Stimulated activated memory B cell treated with anti-CD40 and anti-IgM and Interleukin-4, amounts not matched to agents 10 μg/mL and 1 μg/mL and 100 μg/mL, for 72 hours (primary cell): Measurements from ENCODE around the gene NDRG2.
A peak's percentile ranks its signal among the peaks of the same experiment; 100 is the strongest.
"Not testable (repeated sequence)": the region's sequence is repeated elsewhere in the genome, so short reads cannot be mapped to it uniquely, and the experiment has no call there.

Experiments used
- ATAC-seq: fragments of 150-1000 bp; cut with Tn5 transposase; 2 replicates; pipeline ENCODE4 v1.10.0; 2021
- H3K27ac Mint-ChIP-seq: one replicate; pipeline ENCODE4 v1.8.0; 2022; ENCODE audit warnings: mild to moderate bottlenecking, mixed read lengths
- H3K27me3 Mint-ChIP-seq: one replicate; pipeline ENCODE4 v1.8.0; 2022; ENCODE audit warnings: mixed read lengths
- H3K36me3 Mint-ChIP-seq: one replicate; pipeline ENCODE4 v1.8.0; 2022; ENCODE audit warnings: mixed read lengths
- H3K4me1 Mint-ChIP-seq: one replicate; pipeline ENCODE4 v1.8.0; 2022; ENCODE audit warnings: mixed read lengths
- H3K4me3 Mint-ChIP-seq: one replicate; pipeline ENCODE4 v1.8.0; 2022; ENCODE audit warnings: mild to moderate bottlenecking, moderate library complexity, mixed read lengths
- H3K9me3 Mint-ChIP-seq: one replicate; pipeline ENCODE4 v1.8.0; 2022; ENCODE audit warnings: mixed read lengths

The NDRG2 gene

DNA sequence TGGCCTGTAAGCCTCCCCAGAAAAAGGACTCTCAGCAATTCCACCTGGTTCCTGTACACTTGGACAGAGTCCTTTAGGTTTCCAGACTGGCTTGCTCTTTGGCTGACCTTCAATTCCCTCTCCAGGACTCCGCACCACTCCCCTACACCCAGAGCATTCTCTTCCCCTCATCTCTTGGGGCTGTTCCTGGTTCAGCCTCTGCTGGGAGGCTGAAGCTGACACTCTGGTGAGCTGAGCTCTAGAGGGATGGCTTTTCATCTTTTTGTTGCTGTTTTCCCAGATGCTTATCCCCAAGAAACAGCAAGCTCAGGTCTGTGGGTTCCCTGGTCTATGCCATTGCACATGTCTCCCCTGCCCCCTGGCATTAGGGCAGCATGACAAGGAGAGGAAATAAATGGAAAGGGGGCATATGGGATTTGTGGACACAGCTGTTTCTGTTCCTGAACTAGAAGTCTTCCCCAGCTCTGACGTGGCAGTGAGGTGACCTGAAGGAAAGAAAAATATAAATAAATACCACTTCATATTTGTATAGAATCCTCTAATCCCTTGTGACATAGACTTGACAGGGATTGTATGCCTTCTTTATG, 18.6 kb upstream of the NDRG2 start:
- Mint-ChIP-seq H3K36me3 (no peaks in the 10 kb centered on the region), H3K4me3 (no peak overlapping the region), H3K9me3 (no peaks in the 10 kb centered on the region), H3K27ac (no peak overlapping the region), H3K27me3 (peaks cover 38% of the 10 kb centered on the region), H3K4me1 (no peaks in the 10 kb centered on the region)
- no peak for ATAC-seq

DNA sequence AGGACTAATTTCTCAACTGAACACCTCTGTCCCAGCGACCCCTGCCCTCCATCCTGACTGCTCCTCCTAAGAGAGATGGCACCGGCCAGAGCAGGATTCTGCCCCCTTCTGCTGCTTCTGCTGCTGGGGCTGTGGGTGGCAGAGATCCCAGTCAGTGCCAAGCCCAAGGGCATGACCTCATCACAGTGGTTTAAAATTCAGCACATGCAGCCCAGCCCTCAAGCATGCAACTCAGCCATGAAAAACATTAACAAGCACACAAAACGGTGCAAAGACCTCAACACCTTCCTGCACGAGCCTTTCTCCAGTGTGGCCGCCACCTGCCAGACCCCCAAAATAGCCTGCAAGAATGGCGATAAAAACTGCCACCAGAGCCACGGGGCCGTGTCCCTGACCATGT, 18.1 kb upstream of the NDRG2 start:
- Mint-ChIP-seq H3K9me3 (no peaks in the 10 kb centered on the region), H3K4me1 (no peaks in the 10 kb centered on the region), H3K27ac (no peak overlapping the region), H3K36me3 (no peaks in the 10 kb centered on the region), H3K4me3 (no peak overlapping the region), H3K27me3 (peaks cover 38% of the 10 kb centered on the region)
- ATAC-seq, result no peak

DNA sequence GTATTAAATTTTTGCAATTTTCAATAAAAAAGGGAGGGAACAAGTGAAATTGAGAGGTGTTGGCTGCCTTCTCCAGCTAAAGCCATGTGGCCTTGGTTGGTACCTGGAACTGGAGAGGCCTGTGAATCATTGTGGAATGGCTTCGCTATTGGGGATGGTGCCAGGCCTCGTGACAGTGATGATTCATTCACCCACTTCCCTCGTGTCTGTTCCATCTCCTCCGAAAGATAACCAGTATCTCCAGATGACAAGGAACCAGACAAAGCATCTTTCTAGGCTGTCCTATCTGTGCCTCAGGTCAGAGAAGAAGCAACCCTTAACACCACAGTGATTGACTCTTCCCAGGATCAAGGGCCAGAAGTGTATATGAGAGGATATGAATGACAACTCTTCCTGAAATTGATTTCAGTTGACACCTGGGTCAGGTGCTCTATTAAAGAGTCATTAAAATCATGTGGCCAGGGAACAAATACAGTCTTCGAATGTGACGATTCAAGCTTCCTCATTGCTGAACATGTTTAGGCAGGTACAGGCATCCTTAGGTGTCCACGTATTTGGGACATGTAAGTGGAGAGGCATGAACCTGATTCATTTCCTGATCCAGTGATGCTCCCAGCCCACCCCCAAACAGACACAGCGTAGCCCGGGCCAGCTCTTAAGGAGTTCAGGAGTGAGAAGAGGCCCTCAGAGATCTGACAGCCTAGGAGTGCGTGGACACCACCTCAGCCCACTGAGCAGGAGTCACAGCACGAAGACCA, 17.0 kb upstream of the NDRG2 start, which contains the start of gene RNASE7:
Gene RNASE7, plus strand, starts transcription at position 687 of the 758 bp plus-strand sequence. CDS start 631 bp downstream, outside the sequence.
- Mint-ChIP-seq H3K27me3 (peaks cover 41% of the 10 kb centered on the region), H3K36me3 (no peaks in the 10 kb centered on the region), H3K4me1 (no peaks in the 10 kb centered on the region), H3K9me3 (no peaks in the 10 kb centered on the region), H3K4me3 (no peak within 1 kb of the TSS), H3K27ac (no peak within 1 kb of the TSS)
- no peak for ATAC-seq

DNA sequence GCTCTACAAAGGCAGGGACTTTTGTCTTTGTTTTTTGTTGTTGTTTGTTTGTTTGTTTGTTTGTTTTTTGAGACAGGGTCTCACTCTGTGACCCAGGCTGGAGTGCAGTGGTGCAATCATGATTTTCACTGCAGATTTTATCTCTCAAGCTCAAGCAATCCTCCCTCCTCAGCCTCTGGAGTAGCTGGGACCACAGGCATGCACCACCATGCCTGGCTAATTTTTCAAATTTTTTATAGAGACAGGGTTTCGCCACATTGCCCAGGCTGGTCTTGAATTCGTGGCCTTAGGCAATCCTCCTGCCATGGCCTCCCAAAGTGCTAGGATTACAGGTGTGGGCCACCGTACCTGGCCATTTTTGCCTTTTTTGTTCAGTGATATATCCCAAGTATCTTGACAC, 16.1 kb upstream of the NDRG2 start:
- ATAC-seq, H3K4me1 Mint-ChIP-seq, H3K9me3 Mint-ChIP-seq, H3K36me3 Mint-ChIP-seq, H3K4me3 Mint-ChIP-seq, H3K27ac Mint-ChIP-seq: not testable (repeated sequence)
- H3K27me3 Mint-ChIP-seq, result peaks cover 50% of the 10 kb centered on the region

DNA sequence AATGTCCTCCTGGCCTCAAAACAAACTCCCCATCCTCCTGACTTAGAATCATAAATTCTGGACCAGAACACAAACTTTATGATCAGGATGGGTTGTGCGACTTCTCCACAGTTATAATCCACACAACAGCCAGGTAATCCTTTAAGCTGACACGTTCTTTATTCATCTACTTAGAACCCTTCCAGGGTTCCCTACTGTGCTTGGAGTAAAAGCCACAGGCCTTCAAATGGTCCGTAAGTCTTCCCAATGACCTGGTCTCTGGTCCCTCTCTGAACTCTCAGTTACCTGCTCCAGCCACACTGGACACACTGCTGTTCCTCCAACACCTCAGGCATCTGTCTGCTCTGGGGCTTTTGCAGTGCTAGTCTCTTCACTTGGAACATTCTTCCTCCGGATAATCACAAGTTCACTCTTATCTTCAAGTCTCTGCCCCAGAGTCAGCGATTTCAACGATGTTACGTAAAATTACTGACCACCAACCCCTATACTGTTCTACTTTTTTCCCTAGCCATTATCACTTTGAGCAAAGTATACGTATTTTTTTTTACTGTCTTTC, 15.6 kb upstream of the NDRG2 start:
- H3K9me3 Mint-ChIP-seq, result no peaks in the 10 kb centered on the region
- H3K27me3 Mint-ChIP-seq, result peaks cover 49% of the 10 kb centered on the region
- no peak overlapping the region for H3K27ac Mint-ChIP-seq
- no peak overlapping the region for H3K4me3 Mint-ChIP-seq
- no peaks in the 10 kb centered on the region for H3K36me3 Mint-ChIP-seq
- no peak for ATAC-seq
- H3K4me1 Mint-ChIP-seq, result no peaks in the 10 kb centered on the region

DNA sequence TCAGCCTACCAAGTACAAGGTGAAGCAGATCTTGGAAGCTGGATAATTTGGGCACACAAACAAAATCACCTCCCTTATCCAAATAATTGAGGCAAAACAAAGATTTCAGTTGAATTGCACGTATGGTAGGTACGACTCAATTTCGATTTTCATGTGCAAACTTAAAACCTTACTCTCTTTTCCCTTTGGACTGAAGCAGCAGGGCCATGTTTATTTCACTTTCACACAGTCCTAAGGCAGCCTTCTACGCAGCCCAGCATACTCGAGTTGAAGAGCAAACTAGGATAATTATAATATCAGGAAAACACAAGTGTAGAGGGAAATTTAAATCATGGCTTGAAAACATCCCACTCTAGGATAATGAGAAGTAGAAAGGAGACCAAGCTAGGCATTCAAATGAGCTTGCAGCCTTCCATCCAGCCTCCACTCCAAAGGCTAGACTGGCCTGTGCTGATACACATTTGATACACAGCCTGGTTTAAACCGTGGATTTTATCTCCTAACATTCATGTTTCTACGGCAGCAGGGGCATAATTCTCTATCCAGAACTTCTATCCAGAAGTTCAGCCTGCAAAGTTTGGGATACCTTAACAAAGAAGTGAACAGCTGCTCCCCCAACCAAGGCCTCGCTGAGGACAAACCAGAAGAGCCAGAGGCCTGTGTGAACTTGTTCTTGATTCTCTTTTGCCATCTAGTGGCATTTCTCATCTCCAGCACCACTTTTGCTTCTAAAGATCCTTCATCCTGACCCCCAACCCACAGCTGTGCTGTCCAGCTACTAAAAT, 14.9 kb upstream of the NDRG2 start:
- no peak overlapping the region for H3K27ac Mint-ChIP-seq
- no peak for ATAC-seq
- no peaks in the 10 kb centered on the region for H3K36me3 Mint-ChIP-seq
- no peaks in the 10 kb centered on the region for H3K4me1 Mint-ChIP-seq
- H3K27me3 Mint-ChIP-seq, result peaks cover 42% of the 10 kb centered on the region
- no peaks in the 10 kb centered on the region for H3K9me3 Mint-ChIP-seq
- H3K4me3 Mint-ChIP-seq, result no peak overlapping the region

DNA sequence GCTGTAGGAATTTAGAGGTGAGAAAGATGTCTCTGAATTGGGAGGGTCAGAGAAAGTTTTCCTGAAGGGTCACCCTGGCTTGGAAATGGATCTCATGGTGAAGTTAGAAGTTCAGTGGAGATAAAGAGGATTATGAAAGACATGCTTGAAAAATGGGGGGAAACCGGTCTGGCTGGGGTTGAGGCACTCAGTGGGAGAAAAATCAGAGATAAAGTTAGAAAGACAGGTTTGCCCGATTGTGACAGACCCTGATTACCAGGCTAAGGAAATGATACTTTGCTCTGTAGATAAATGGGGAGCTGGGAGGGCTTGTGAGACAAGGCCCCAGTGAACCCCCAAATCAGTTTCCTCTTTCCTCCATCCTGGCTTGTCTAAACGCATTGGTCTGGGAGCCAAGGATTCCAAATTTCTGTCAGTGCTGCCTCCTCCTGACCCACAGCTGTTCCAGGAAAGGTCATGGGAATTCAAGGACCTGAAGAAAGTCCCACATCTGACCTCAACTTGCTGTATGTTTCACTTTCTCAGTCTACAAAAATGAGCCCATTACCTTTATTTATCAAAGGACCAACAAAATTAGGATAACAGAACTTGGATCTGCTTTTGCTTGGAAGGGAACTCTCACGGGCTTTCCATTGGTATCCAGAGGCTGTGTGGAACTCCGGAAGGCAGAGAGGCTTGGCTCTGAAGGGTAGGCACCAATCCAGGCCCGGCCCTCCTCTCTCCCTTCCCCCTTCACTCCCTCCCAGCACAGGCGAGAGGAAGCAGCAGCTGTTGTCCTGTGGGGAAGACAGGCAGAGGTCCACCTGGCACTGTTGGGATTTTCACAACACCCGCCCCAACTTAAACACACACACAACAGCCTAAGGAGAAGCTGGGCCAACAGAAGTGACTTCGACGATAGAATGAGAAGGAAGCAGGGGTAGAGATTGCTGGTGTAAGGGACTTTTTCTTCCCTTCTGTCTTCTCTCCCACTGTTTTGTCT, 13.9 kb upstream of the NDRG2 start:
- no peaks in the 10 kb centered on the region for H3K4me1 Mint-ChIP-seq
- no peak overlapping the region for H3K27ac Mint-ChIP-seq
- ATAC-seq, result no peak
- peaks cover 32% of the 10 kb centered on the region for H3K27me3 Mint-ChIP-seq
- H3K36me3 Mint-ChIP-seq, result no peaks in the 10 kb centered on the region
- no peak overlapping the region for H3K4me3 Mint-ChIP-seq
- H3K9me3 Mint-ChIP-seq, result no peaks in the 10 kb centered on the region

DNA sequence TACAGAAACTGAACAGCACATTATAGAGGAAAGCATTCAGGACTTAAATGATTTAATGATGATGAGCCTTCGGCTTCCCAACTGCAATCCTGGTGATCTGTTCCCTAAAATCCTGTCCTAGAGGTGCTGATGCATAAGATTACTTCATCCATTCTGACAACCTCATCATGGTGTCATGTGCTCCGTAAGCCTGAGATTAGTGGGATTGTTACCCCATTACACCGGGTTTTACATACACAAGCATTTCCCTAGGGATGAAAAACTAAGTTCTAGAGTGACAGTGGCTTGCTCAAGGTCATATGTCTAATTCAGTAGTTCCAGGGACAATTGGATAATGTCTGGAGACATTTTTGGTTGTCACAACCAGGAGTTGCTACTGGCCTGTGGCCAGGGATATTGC, 12.3 kb upstream of the NDRG2 start:
- Mint-ChIP-seq H3K27ac (no peak overlapping the region), H3K36me3 (no peaks in the 10 kb centered on the region), H3K27me3 (peaks cover 31% of the 10 kb centered on the region), H3K9me3 (no peaks in the 10 kb centered on the region), H3K4me3 (no peak overlapping the region), H3K4me1 (no peaks in the 10 kb centered on the region)
- ATAC-seq, result no peak

DNA sequence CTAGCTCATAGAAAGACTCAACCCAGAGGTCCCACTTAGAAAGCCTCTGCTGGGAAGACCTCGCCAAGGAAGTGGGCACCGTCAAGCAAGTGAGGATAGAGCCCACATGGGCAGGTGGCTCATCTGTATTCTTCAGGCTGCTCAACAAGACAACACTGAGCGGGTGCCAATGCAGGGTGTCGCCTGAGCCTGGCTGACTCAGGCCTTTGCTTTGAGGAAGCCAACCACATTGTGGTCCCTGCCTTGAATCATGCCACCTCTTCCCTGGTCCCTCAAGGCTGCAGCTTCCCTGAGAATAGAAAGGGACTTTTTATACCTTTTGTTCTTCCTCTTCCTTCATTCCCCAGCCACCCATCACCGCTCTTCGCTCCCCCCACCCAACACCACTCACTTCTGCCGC, 11.9 kb upstream of the NDRG2 start:
- ATAC-seq, result no peak
- Mint-ChIP-seq H3K9me3 (no peaks in the 10 kb centered on the region), H3K4me1 (no peaks in the 10 kb centered on the region), H3K4me3 (no peak overlapping the region), H3K36me3 (no peaks in the 10 kb centered on the region), H3K27me3 (peaks cover 32% of the 10 kb centered on the region), H3K27ac (no peak overlapping the region)

DNA sequence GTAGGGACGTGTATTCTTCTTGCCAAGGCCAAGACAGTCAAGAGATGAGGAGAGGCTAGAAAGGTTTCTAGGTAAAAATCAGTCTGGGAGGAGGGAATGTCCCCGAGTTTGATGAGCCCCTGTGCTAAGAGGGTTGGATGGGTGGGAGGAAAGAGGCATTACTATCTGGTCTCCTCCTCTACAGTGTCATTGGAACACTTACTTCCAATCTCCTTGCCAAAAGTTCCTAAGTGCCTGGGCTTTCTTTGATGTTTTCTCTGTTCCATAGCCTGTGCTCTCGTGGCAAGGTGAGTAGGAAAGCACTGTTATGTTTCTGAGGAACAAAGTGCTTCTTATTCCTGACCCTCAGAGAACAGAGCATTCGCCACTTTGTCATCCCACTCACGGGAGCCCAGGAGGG, 9.8 kb upstream of the NDRG2 start, which contains the start of gene RNASE13:
Gene RNASE13, minus strand, starts transcription at position 101 of the 400 bp plus-strand sequence. CDS start 519 bp downstream, outside the sequence.
- Mint-ChIP-seq H3K27ac (peak within 1 kb of the TSS; percentile 18), H3K4me3 (no peak within 1 kb of the TSS), H3K4me1 (no peaks in the 10 kb centered on the region), H3K36me3 (no peaks in the 10 kb centered on the region), H3K27me3 (peaks cover 36% of the 10 kb centered on the region), H3K9me3 (no peaks in the 10 kb centered on the region)
- ATAC-seq, result no peak

DNA sequence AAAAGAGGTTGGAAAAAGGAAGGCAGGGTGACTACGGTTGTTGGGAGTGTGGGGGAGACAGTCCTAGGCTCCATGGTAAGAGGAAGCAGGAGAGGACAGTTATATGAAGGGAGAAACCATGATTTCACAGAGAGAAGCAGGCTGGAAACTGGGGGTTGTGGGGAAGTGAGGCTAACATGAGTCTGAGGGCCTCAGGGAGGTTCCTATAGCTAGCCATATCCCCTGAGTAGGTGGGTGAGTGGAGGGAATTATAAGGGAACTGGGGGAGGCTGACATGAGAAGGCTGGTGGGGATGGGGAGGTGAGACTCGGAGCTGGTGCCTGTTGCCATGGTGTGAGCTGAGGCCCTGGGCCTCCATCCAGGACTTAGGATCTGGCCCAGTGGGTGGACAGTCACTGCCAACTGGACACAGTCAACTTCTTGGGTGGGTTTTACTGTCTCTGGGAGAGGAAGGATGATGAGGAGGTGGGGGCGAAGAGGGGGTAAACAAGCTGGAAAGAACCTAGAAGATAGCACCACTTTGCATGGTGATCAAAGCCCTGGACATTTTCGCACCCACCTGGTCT, 8.4 kb upstream of the NDRG2 start:
- H3K36me3 Mint-ChIP-seq, result no peaks in the 10 kb centered on the region
- H3K4me1 Mint-ChIP-seq, result no peaks in the 10 kb centered on the region

DNA sequence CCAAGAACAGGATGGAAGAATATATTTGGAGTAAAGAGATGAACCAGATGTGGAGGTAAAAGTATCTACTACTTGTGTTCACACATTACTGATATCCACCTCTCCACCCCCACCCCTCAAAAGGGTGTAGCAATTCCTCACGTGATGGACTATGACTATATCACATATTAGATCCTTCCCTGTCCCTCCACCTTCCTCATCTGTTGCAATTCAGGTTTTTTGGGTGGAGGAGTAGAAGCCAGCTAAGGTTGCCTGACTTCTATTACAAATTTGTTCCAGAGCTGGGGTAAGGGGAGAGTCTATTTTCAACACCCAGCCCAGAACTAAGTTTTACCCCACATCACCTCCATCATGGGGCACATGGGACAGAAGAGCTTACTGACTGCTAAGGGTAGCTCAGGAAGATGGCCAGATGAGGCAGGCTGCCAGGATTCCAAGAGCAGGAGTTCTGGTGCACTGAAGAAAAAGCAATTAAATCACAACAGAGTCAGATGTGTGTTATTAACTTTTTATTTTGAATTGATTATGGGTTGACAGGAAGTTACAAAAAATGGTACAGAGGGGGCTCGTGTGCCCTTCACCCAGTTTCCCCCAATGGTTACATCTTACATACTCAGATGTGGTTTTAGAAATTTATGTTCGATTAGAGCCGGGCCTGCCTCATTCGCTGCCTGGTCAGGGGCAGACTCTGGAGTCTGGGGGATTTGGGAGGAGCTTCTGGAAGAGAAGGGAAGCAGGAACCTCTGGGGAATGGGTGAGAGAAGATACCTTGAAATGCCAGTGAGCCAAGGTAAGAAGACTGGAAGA, 7.7 kb upstream of the NDRG2 start:
- H3K36me3 Mint-ChIP-seq, result no peaks in the 10 kb centered on the region
- no peaks in the 10 kb centered on the region for H3K9me3 Mint-ChIP-seq
- no peak overlapping the region for H3K4me3 Mint-ChIP-seq
- peaks cover 36% of the 10 kb centered on the region for H3K27me3 Mint-ChIP-seq
- H3K27ac Mint-ChIP-seq, result no peak overlapping the region
- no peaks in the 10 kb centered on the region for H3K4me1 Mint-ChIP-seq
- ATAC-seq, result no peak

More for the DNA sequence above, 8.4 kb upstream of the NDRG2 start:
- Mint-ChIP-seq H3K27ac (no peak overlapping the region), H3K9me3 (no peaks in the 10 kb centered on the region), H3K4me3 (no peak overlapping the region), H3K27me3 (peaks cover 36% of the 10 kb centered on the region)
- ATAC-seq, result no peak

DNA sequence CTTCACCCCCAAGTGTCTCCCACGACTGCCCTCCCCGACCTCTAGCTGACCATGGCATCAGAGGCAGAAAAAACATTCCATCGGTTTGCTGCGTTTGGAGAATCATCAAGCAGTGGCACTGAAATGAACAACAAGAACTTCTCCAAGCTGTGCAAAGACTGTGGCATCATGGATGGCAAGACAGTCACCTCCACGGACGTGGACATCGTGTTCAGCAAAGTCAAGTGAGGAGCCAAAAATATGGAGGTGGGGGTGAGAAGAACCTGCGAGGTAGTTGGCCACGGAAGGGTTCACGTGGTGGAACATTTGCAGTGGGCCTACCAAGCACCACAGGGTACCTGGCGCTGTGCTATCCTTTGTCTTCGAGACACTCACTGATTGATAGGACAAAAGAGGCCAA, 5.7 kb upstream of the NDRG2 start:
- H3K27ac Mint-ChIP-seq, result no peak overlapping the region
- peaks cover 24% of the 10 kb centered on the region for H3K27me3 Mint-ChIP-seq
- no peak for ATAC-seq
- H3K36me3 Mint-ChIP-seq, result no peaks in the 10 kb centered on the region
- no peaks in the 10 kb centered on the region for H3K9me3 Mint-ChIP-seq
- H3K4me1 Mint-ChIP-seq, result no peaks in the 10 kb centered on the region
- H3K4me3 Mint-ChIP-seq, result no peak overlapping the region
